Endothelial cell of umbilical vein (primary cell): Measurements from ENCODE around the gene SLC12A9. TPM values are rescaled to one million over a fixed set of nuclear protein-coding genes. Genes with fewer than 3 reads are reported as not detected.
"Not testable (repeated sequence)": the region's sequence is repeated elsewhere in the genome, so short reads cannot be mapped to it uniquely, and the experiment has no call there.

Experiments
- BruUV-seq: library from RNA; stranded (reverse); fragments of 400-500 nt; replicated peaks from 2 replicates; lab custom pipeline; 2021; lab: Mats Ljungman, UMichigan
- CTCF ChIA-PET: fragments of 300-600, 350-600 bp; sonication (Branson Sonifier 250); formaldehyde crosslinking; loops from one replicate; lab custom pipeline; 2021; ENCODE audit warnings: antibody characterized with exemption, inconsistent platforms; lab: Charles Lee
- POLR2A ChIA-PET: fragments of 300-600, 350-600 bp; sonication (Branson Sonifier 250); formaldehyde crosslinking; loops from one replicate; lab custom pipeline; 2021; ENCODE audit warnings: antibody characterized with exemption, inconsistent platforms; lab: Charles Lee
- DNase-seq: peaks from one replicate; pipeline ENCODE4 v3.0.0-alpha.2; 2011; ENCODE audit warnings: low read depth, low spot score
- FAIRE-seq: peaks from 2 replicates; lab custom pipeline; 2011; peaks lifted over from hg19 to GRCh38; lab: Jason Lieb, UNC
- H2AFZ ChIP-seq: 2 replicates; pipeline ENCODE4 v1.6.0; 2012; ENCODE audit warnings: low read depth, low read length, control low read depth, inconsistent platforms
- H3K27ac ChIP-seq: 2 replicates; pipeline ENCODE4 v1.5.1; 2011; ENCODE audit warnings: low read depth, mild to moderate bottlenecking, control low read depth, low read length, moderate library complexity; ENCODE audit not compliant: insufficient read depth
- H3K27me3 ChIP-seq, 2 experiments: 2 replicates each; pipeline versions ENCODE4 v1.6.0 to v1.6.1; 2011; ENCODE audit warnings: low read length in 2 of 2, mixed read lengths in 1 of 2; ENCODE audit not compliant: control insufficient read depth in 2 of 2, insufficient read depth in 2 of 2
- H3K36me3 ChIP-seq, 2 experiments: 2 replicates in 1 of 2; 3 replicates in 1 of 2; pipeline ENCODE4 v1.5.1; 2011; ENCODE audit warnings: low read length in 2 of 2, mild to moderate bottlenecking in 1 of 2, moderate library complexity in 1 of 2; ENCODE audit not compliant: control insufficient read depth in 2 of 2, insufficient read depth in 2 of 2; ENCODE audit errors: extremely low read depth in 1 of 2
- H3K4me1 ChIP-seq: 3 replicates; pipeline ENCODE4 v1.5.1; 2011; ENCODE audit warnings: mild to moderate bottlenecking, low read length; ENCODE audit not compliant: control insufficient read depth, insufficient read depth; ENCODE audit errors: extremely low read depth
- H3K4me2 ChIP-seq: 2 replicates; pipeline ENCODE4 v1.6.1; 2011; ENCODE audit warnings: low read length, control low read depth, mixed read lengths; ENCODE audit not compliant: insufficient read depth
- H3K4me3 ChIP-seq, 3 experiments: fragments of 200-600 bp in 1 of 3; sonication (generic), shearing (Covaris generic) in 1 of 3; replicated peaks in 1 of 3; 2 replicates each; pipeline ENCODE4 v1.5.1; 2011 to 2016; ENCODE audit warnings: control low read depth in 3 of 3, low read length in 3 of 3, mild to moderate bottlenecking in 2 of 3, inconsistent platforms in 1 of 3, low read depth in 1 of 3, moderate library complexity in 1 of 3; ENCODE audit not compliant: insufficient read depth in 1 of 3
- H3K79me2 ChIP-seq: 2 replicates; pipeline ENCODE4 v1.6.0; 2012; ENCODE audit warnings: low read length, inconsistent platforms; ENCODE audit not compliant: control insufficient read depth, insufficient read depth
- H3K9ac ChIP-seq: replicated peaks from 2 replicates; pipeline ENCODE3; 2011; ENCODE audit warnings: low read length, control low read depth; ENCODE audit not compliant: insufficient read depth; ENCODE audit errors: extremely low read depth
- H3K9me1 ChIP-seq: replicated peaks from 3 replicates; pipeline ENCODE4 v1.6.0; 2011; ENCODE audit warnings: mild to moderate bottlenecking, low read length; ENCODE audit not compliant: control insufficient read depth, insufficient read depth; ENCODE audit errors: extremely low read depth
- H3K9me3 ChIP-seq: replicated peaks from 2 replicates; pipeline ENCODE4 v1.5.1; 2012; ENCODE audit warnings: low read length, inconsistent platforms; ENCODE audit not compliant: control insufficient read depth, insufficient read depth
- H4K20me1 ChIP-seq: replicated peaks from 2 replicates; pipeline ENCODE3; 2011; ENCODE audit warnings: mild to moderate bottlenecking, low read length; ENCODE audit not compliant: control insufficient read depth, insufficient read depth; ENCODE audit errors: extremely low read depth
- EZH2 ChIP-seq: IDR thresholded peaks from 2 replicates; pipeline ENCODE4 v1.6.1; 2012; ENCODE audit warnings: borderline replicate concordance, low read depth, mild to moderate bottlenecking, moderate library complexity, low read length, inconsistent platforms; ENCODE audit not compliant: severe bottlenecking
- FOS ChIP-seq: IDR thresholded peaks from 2 replicates; pipeline ENCODE4 v1.6.1; 2011; ENCODE audit warnings: mild to moderate bottlenecking, low read length, moderate library complexity, borderline replicate concordance; ENCODE audit not compliant: insufficient read depth
- GATA2 ChIP-seq: IDR thresholded peaks from 2 replicates; pipeline ENCODE4 v1.7.0; 2011; ENCODE audit warnings: low read depth, mild to moderate bottlenecking, moderate library complexity, mixed read lengths, low read length; ENCODE audit not compliant: insufficient read length, insufficient read depth
- JUN ChIP-seq: IDR thresholded peaks from 2 replicates; pipeline ENCODE4 v1.6.1; 2011; ENCODE audit warnings: borderline replicate concordance, low read depth; ENCODE audit not compliant: insufficient read length, insufficient read depth
- MYC ChIP-seq: IDR thresholded peaks from one replicate; pipeline ENCODE4 v1.6.1; 2011; ENCODE audit warnings: mild to moderate bottlenecking, low read depth, low read length
- POLR2A ChIP-seq: IDR thresholded peaks from 2 replicates; pipeline ENCODE4 v1.6.1; 2012; ENCODE audit warnings: low read depth, mild to moderate bottlenecking, control low read depth, low read length
- POLR2AphosphoS5 ChIP-seq: IDR thresholded peaks from 2 replicates; pipeline ENCODE4 v1.6.1; 2012; ENCODE audit warnings: low read depth, mild to moderate bottlenecking, control low read depth, low read length, moderate library complexity; ENCODE audit not compliant: insufficient read depth
- dilution Hi-C: fragments of 300-500 bp; cut with MboI; formaldehyde crosslinking; loops from one replicate; pipeline ENCODE4 v1.15.0; 2019; ENCODE audit warnings: low sequenced_read_pairs; ENCODE audit not compliant: extremely low pct_ligation_motif_present
- intact Hi-C: fragments of 100-400 bp; cut with micrococcal nuclease; formaldehyde crosslinking; loops from one replicate; pipeline ENCODE4 v1.10.0; 2022
- polyA plus RNA-seq, 4 experiments: library from polyadenylated mRNA; depleted of rRNA in 3 of 4; stranded (reverse) in 3 of 4; unstranded in 1 of 4; fragments of >200 nt; gene quantifications; 2 replicates each; pipeline versions ENCODE4 v1.2.1 to v1.2.3, GENCODE V29; 2011 to 2012; ENCODE audit warnings: missing spikeins in 1 of 4
- total RNA-seq: library from RNA; stranded (reverse); gene quantifications from 2 replicates; pipeline ENCODE4 v1.2.3, GENCODE V29; 2021
- TF ChIP-seq, protein P1 (sequence below), 2 donors: IDR thresholded peaks; 1 replicate in 1 of 2; 2 replicates in 1 of 2; pipeline ENCODE4 v1.5.1; 2011; ENCODE audit warnings: low read length in 2 of 2, mild to moderate bottlenecking in 2 of 2, moderate library complexity in 2 of 2, control low read depth in 1 of 2, inconsistent platforms in 1 of 2, low read depth in 1 of 2; ENCODE audit not compliant: insufficient read depth in 1 of 2; ENCODE audit errors: extremely low read depth in 1 of 2
- TF ChIP-seq, protein P2 (sequence below): IDR thresholded peaks from 2 replicates; pipeline ENCODE4 v1.6.1; 2011; ENCODE audit not compliant: insufficient read depth, insufficient read length

SLC12A9 gene
- total and polyA plus RNA-seq, 2 donors (not counting 3 experiments of a cell fraction or from before 2014, with no cell fraction given): 35.0 to 37.0 TPM

- Histone ChIP-seq H3K9ac (no peak overlapping the region), H3K9me3 (no peaks in the 10 kb centered on the region), H3K4me1 (no peaks in the 10 kb centered on the region), H3K4me3 (no peak overlapping the region), H3K27ac (no peak overlapping the region), H3K4me2 (no peak overlapping the region), H2AFZ (no peak overlapping the region), H3K9me1 (no peaks in the 10 kb centered on the region), H3K79me2 (peaks cover 10% of the 10 kb centered on the region), H3K27me3 (no peaks in the 10 kb centered on the region), H4K20me1 (peaks cover 3% of the 10 kb centered on the region), H3K36me3 (peaks cover 33 to 72% of the 10 kb centered on the region in 2 experiments)
- POLR2A ChIA-PET: no interaction called here
- CTCF ChIA-PET: interaction anchor here (2.9 kb wide), 1 partner anchor 39 kb away, joined by 14 read pairs; the partner anchor contains the start of gene SLC12A9
- no TSS peak for BruUV-seq
- DNase-seq (no peak), FAIRE-seq (no peak)
- dilution Hi-C loops (no loop called here), intact Hi-C loops (no loop called here)
- no peak for TF ChIP-seq GATA2
- TF ChIP-seq POLR2A: no peak
- TF ChIP-seq, protein P1, sequence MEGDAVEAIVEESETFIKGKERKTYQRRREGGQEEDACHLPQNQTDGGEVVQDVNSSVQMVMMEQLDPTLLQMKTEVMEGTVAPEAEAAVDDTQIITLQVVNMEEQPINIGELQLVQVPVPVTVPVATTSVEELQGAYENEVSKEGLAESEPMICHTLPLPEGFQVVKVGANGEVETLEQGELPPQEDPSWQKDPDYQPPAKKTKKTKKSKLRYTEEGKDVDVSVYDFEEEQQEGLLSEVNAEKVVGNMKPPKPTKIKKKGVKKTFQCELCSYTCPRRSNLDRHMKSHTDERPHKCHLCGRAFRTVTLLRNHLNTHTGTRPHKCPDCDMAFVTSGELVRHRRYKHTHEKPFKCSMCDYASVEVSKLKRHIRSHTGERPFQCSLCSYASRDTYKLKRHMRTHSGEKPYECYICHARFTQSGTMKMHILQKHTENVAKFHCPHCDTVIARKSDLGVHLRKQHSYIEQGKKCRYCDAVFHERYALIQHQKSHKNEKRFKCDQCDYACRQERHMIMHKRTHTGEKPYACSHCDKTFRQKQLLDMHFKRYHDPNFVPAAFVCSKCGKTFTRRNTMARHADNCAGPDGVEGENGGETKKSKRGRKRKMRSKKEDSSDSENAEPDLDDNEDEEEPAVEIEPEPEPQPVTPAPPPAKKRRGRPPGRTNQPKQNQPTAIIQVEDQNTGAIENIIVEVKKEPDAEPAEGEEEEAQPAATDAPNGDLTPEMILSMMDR (IDR thresholded peaks at IDR 0.05; ENCODE audit: extremely low read depth in 1 of 2, insufficient read depth in 1 of 2, low read depth in 1 of 2, low read length in 2 of 2): no peak
- TF ChIP-seq EZH2: no peak
- TF ChIP-seq, protein P2, sequence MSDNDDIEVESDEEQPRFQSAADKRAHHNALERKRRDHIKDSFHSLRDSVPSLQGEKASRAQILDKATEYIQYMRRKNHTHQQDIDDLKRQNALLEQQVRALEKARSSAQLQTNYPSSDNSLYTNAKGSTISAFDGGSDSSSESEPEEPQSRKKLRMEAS: no peak
- TF ChIP-seq JUN: no peak
- TF ChIP-seq MYC: no peak
- no peak for TF ChIP-seq POLR2AphosphoS5
- no peak for TF ChIP-seq FOS
Measured at GRCh38 chr7:100812729-100813128, 39.8 kb upstream of the SLC12A9 start.

GRCh38 chr7:100816515-100816914 is 36.0 kb upstream of the SLC12A9 start:
- intact Hi-C loops, FAIRE-seq, H3K27ac ChIP-seq, H3K4me1 ChIP-seq, H3K4me3 ChIP-seq, H3K9ac ChIP-seq, H3K27me3 ChIP-seq, H3K4me2 ChIP-seq, H2AFZ ChIP-seq, H4K20me1 ChIP-seq, BruUV-seq, DNase-seq, H3K9me3 ChIP-seq, H3K9me1 ChIP-seq, dilution Hi-C loops: not testable (repeated sequence)
- Histone ChIP-seq H3K36me3 (peaks cover 33 to 70% of the 10 kb centered on the region in 2 experiments), H3K79me2 (peaks cover 13% of the 10 kb centered on the region)
- ChIA-PET CTCF (interaction anchor here (0.8 to 4.5 kb wide), 6 partner anchors 9 to 41 kb away, joined by 3 to 29 read pairs (median 4); partner anchors contain the start of genes EPHB4 and SLC12A9), POLR2A (interaction anchor here (1.1 kb wide), 1 partner anchor 11 kb away, joined by 3 read pairs; no protein-coding TSS in a partner anchor)
